Measurements from ENCODE around the gene SNED1.

The SNED1 gene

GRCh38 chr2:241008711-241009121 is 10.3 kb downstream of the SNED1 start:
- DNase-seq = no peak
- Histone ChIP-seq H3K4me1 (ENCODE audit: control insufficient read depth, insufficient read depth, low read length, poor library complexity, severe bottlenecking) (peaks cover 16% of the 10 kb centered on the region), H3K27ac (ENCODE audit: insufficient read depth, low read length, poor library complexity, severe bottlenecking) (no peak overlapping the region), H3K36me3 (ENCODE audit: control insufficient read depth, insufficient read depth, low read length) (no peaks in the 10 kb centered on the region), H3K9me3 (ENCODE audit: control insufficient read depth, low read length) (no peaks in the 10 kb centered on the region), H3K4me3 (ENCODE audit: insufficient read depth, low read depth, low read length, poor library complexity, severe bottlenecking) (no peak overlapping the region), H3K27me3 (replicated peaks; ENCODE audit: control insufficient read depth, insufficient read depth, low read length, poor library complexity, severe bottlenecking) (no peaks in the 10 kb centered on the region)

GRCh38 chr2:241009191-241009590 is 10.8 kb downstream of the SNED1 start:
- no peaks in the 10 kb centered on the region for H3K27me3 ChIP-seq (replicated peaks; ENCODE audit: control insufficient read depth, insufficient read depth, low read length, poor library complexity, severe bottlenecking)
- H3K4me3 ChIP-seq (ENCODE audit: insufficient read depth, low read depth, low read length, poor library complexity, severe bottlenecking) = no peak overlapping the region
- H3K36me3 ChIP-seq (ENCODE audit: control insufficient read depth, insufficient read depth, low read length) = no peaks in the 10 kb centered on the region
- H3K4me1 ChIP-seq (ENCODE audit: control insufficient read depth, insufficient read depth, low read length, poor library complexity, severe bottlenecking) = peaks cover 16% of the 10 kb centered on the region
- H3K9me3 ChIP-seq (ENCODE audit: control insufficient read depth, low read length) = no peaks in the 10 kb centered on the region
- no peak for DNase-seq
- no peak overlapping the region for H3K27ac ChIP-seq (ENCODE audit: insufficient read depth, low read length, poor library complexity, severe bottlenecking)

- peak overlapping the region; percentile 32 for H3K4me3 ChIP-seq (ENCODE audit: insufficient read depth, low read depth, low read length, poor library complexity, severe bottlenecking)
- no peaks in the 10 kb centered on the region for H3K36me3 ChIP-seq (ENCODE audit: control insufficient read depth, insufficient read depth, low read length)
- DNase-seq = no peak
- no peak overlapping the region for H3K27ac ChIP-seq (ENCODE audit: insufficient read depth, low read length, poor library complexity, severe bottlenecking)
- no peaks in the 10 kb centered on the region for H3K9me3 ChIP-seq (ENCODE audit: control insufficient read depth, low read length)
- peaks cover 16% of the 10 kb centered on the region for H3K4me1 ChIP-seq (ENCODE audit: control insufficient read depth, insufficient read depth, low read length, poor library complexity, severe bottlenecking)
- no peaks in the 10 kb centered on the region for H3K27me3 ChIP-seq (replicated peaks; ENCODE audit: control insufficient read depth, insufficient read depth, low read length, poor library complexity, severe bottlenecking)
Measured at GRCh38 chr2:241009601-241010530, 11.4 kb downstream of the SNED1 start.

- Histone ChIP-seq H3K9me3 (ENCODE audit: control insufficient read depth, low read length) (no peaks in the 10 kb centered on the region), H3K27me3 (replicated peaks; ENCODE audit: control insufficient read depth, insufficient read depth, low read length, poor library complexity, severe bottlenecking) (no peaks in the 10 kb centered on the region), H3K4me1 (ENCODE audit: control insufficient read depth, insufficient read depth, low read length, poor library complexity, severe bottlenecking) (peaks cover 16% of the 10 kb centered on the region), H3K27ac (ENCODE audit: insufficient read depth, low read length, poor library complexity, severe bottlenecking) (no peak overlapping the region), H3K36me3 (ENCODE audit: control insufficient read depth, insufficient read depth, low read length) (no peaks in the 10 kb centered on the region), H3K4me3 (ENCODE audit: insufficient read depth, low read depth, low read length, poor library complexity, severe bottlenecking) (no peak overlapping the region)
- DNase-seq = no peak
Measured at GRCh38 chr2:241010531-241011295, 12.3 kb downstream of the SNED1 start.

- Histone ChIP-seq H3K36me3 (ENCODE audit: control insufficient read depth, insufficient read depth, low read length) (no peaks in the 10 kb centered on the region), H3K4me1 (ENCODE audit: control insufficient read depth, insufficient read depth, low read length, poor library complexity, severe bottlenecking) (peaks cover 16% of the 10 kb centered on the region), H3K27me3 (replicated peaks; ENCODE audit: control insufficient read depth, insufficient read depth, low read length, poor library complexity, severe bottlenecking) (no peaks in the 10 kb centered on the region), H3K27ac (ENCODE audit: insufficient read depth, low read length, poor library complexity, severe bottlenecking) (no peak overlapping the region), H3K9me3 (ENCODE audit: control insufficient read depth, low read length) (no peaks in the 10 kb centered on the region), H3K4me3 (ENCODE audit: insufficient read depth, low read depth, low read length, poor library complexity, severe bottlenecking) (no peak overlapping the region)
- no peak for DNase-seq
Measured at GRCh38 chr2:241011296-241011600, 12.8 kb downstream of the SNED1 start.

- Histone ChIP-seq H3K36me3 (ENCODE audit: control insufficient read depth, insufficient read depth, low read length) (no peaks in the 10 kb centered on the region), H3K4me1 (ENCODE audit: control insufficient read depth, insufficient read depth, low read length, poor library complexity, severe bottlenecking) (peaks cover 16% of the 10 kb centered on the region), H3K9me3 (ENCODE audit: control insufficient read depth, low read length) (no peaks in the 10 kb centered on the region), H3K27me3 (replicated peaks; ENCODE audit: control insufficient read depth, insufficient read depth, low read length, poor library complexity, severe bottlenecking) (no peaks in the 10 kb centered on the region), H3K27ac (ENCODE audit: insufficient read depth, low read length, poor library complexity, severe bottlenecking) (no peak overlapping the region), H3K4me3 (ENCODE audit: insufficient read depth, low read depth, low read length, poor library complexity, severe bottlenecking) (no peak overlapping the region)
- no peak for DNase-seq
Measured at GRCh38 chr2:241011751-241012510, 13.5 kb downstream of the SNED1 start.

GRCh38 chr2:241014224-241014623 is 15.8 kb downstream of the SNED1 start:
- peaks cover 13% of the 10 kb centered on the region for H3K4me1 ChIP-seq (ENCODE audit: control insufficient read depth, insufficient read depth, low read length, poor library complexity, severe bottlenecking)
- no peak for DNase-seq
- no peaks in the 10 kb centered on the region for H3K9me3 ChIP-seq (ENCODE audit: control insufficient read depth, low read length)
- H3K27me3 ChIP-seq (replicated peaks; ENCODE audit: control insufficient read depth, insufficient read depth, low read length, poor library complexity, severe bottlenecking) = no peaks in the 10 kb centered on the region
- no peak overlapping the region for H3K4me3 ChIP-seq (ENCODE audit: insufficient read depth, low read depth, low read length, poor library complexity, severe bottlenecking)
- H3K36me3 ChIP-seq (ENCODE audit: control insufficient read depth, insufficient read depth, low read length) = no peaks in the 10 kb centered on the region
- no peak overlapping the region for H3K27ac ChIP-seq (ENCODE audit: insufficient read depth, low read length, poor library complexity, severe bottlenecking)

GRCh38 chr2:241014764-241015163 is 16.3 kb downstream of the SNED1 start:
- Histone ChIP-seq H3K4me3 (ENCODE audit: insufficient read depth, low read depth, low read length, poor library complexity, severe bottlenecking) (no peak overlapping the region), H3K36me3 (ENCODE audit: control insufficient read depth, insufficient read depth, low read length) (no peaks in the 10 kb centered on the region), H3K4me1 (ENCODE audit: control insufficient read depth, insufficient read depth, low read length, poor library complexity, severe bottlenecking) (peaks cover 8% of the 10 kb centered on the region), H3K27me3 (replicated peaks; ENCODE audit: control insufficient read depth, insufficient read depth, low read length, poor library complexity, severe bottlenecking) (no peaks in the 10 kb centered on the region), H3K9me3 (ENCODE audit: control insufficient read depth, low read length) (no peaks in the 10 kb centered on the region), H3K27ac (ENCODE audit: insufficient read depth, low read length, poor library complexity, severe bottlenecking) (no peak overlapping the region)
- DNase-seq = no peak

GRCh38 chr2:241015439-241015838 is 17.0 kb downstream of the SNED1 start:
- H3K27ac ChIP-seq (ENCODE audit: insufficient read depth, low read length, poor library complexity, severe bottlenecking) = no peak overlapping the region
- DNase-seq = no peak
- no peaks in the 10 kb centered on the region for H3K36me3 ChIP-seq (ENCODE audit: control insufficient read depth, insufficient read depth, low read length)
- no peaks in the 10 kb centered on the region for H3K9me3 ChIP-seq (ENCODE audit: control insufficient read depth, low read length)
- H3K27me3 ChIP-seq (replicated peaks; ENCODE audit: control insufficient read depth, insufficient read depth, low read length, poor library complexity, severe bottlenecking) = no peaks in the 10 kb centered on the region
- no peak overlapping the region for H3K4me3 ChIP-seq (ENCODE audit: insufficient read depth, low read depth, low read length, poor library complexity, severe bottlenecking)
- H3K4me1 ChIP-seq (ENCODE audit: control insufficient read depth, insufficient read depth, low read length, poor library complexity, severe bottlenecking) = peaks cover under 1% of the 10 kb centered on the region

All from effector memory CD4-positive, alpha-beta T cell (primary cell).